ENCODE data around the gene KCNK2. TPM values are rescaled to one million over a fixed set of nuclear protein-coding genes. Genes with fewer than 3 reads are reported as not detected.
A peak's percentile ranks its signal among the peaks of the same experiment; 100 is the strongest.

KCNK2 gene
- under 1 TPM in 1 of 2 donors, not detected in 1; 0.32 TPM for total RNA-seq
- long read RNA-seq = 0 reads

GRCh38 chr1:215082532-215083382, at the start of gene KCNK2:
KCNK2 (plus strand) TSS chr1:215082737; CDS start chr1:215083386, 649 bp downstream.
- no peak for DNase-seq
- peak; percentile 18 to 34 for ATAC-seq
- intact Hi-C loops (cut with DNase I) = no loop called here

- intact Hi-C loops (cut with DNase I) = no loop called here
Observed at GRCh38 chr1:215032911-215033526, 49.5 kb upstream of the KCNK2 start.

GRCh38 chr1:215040190-215040589, 42.3 kb upstream of the KCNK2 start:
- ATAC-seq (no peak), DNase-seq (no peak)
- intact Hi-C loops (cut with DNase I) = no loop called here

More at GRCh38 chr1:215032911-215033526, 49.5 kb upstream of the KCNK2 start:
- no peak for ATAC-seq
- DNase-seq = no peak

- ATAC-seq (no peak), DNase-seq (no peak)
- intact Hi-C loops (cut with DNase I) = no loop called here
Observed at GRCh38 chr1:215043401-215043800, 39.1 kb upstream of the KCNK2 start.

- ATAC-seq (no peak), DNase-seq (no peak)
- intact Hi-C loops (cut with DNase I) = no loop called here
Observed at GRCh38 chr1:215044151-215044550, 38.4 kb upstream of the KCNK2 start.

GRCh38 chr1:215045698-215046308, 36.7 kb upstream of the KCNK2 start:
- ATAC-seq (no peak), DNase-seq (no peak)
- intact Hi-C loops (cut with DNase I) = no loop called here

- intact Hi-C loops (cut with DNase I) = no loop called here
- ATAC-seq (no peak), DNase-seq (no peak)
Observed at GRCh38 chr1:215052256-215053015, 30.1 kb upstream of the KCNK2 start.

- ATAC-seq = no peak
- intact Hi-C loops (cut with DNase I) = no loop called here
Observed at GRCh38 chr1:215054266-215054665, 28.3 kb upstream of the KCNK2 start.

GRCh38 chr1:215055281-215055935, 27.1 kb upstream of the KCNK2 start:
- no peak for ATAC-seq
- intact Hi-C loops (cut with DNase I) = no loop called here
- no peak for DNase-seq

More at GRCh38 chr1:215054266-215054665, 28.3 kb upstream of the KCNK2 start:
- DNase-seq = no peak

GRCh38 chr1:215056584-215056983, 26.0 kb upstream of the KCNK2 start:
- intact Hi-C loops (cut with DNase I) = no loop called here
- ATAC-seq = no peak
- DNase-seq = no peak

- intact Hi-C loops (cut with DNase I) = no loop called here
- no peak for DNase-seq
- no peak for ATAC-seq
Observed at GRCh38 chr1:215059947-215060346, 22.6 kb upstream of the KCNK2 start.

GRCh38 chr1:215064327-215064726, 18.2 kb upstream of the KCNK2 start:
- DNase-seq (no peak), ATAC-seq (no peak)
- intact Hi-C loops (cut with DNase I) = no loop called here

GRCh38 chr1:215071078-215071477, 11.5 kb upstream of the KCNK2 start:
- DNase-seq (no peak), ATAC-seq (no peak)
- intact Hi-C loops (cut with DNase I) = no loop called here

- intact Hi-C loops (cut with DNase I) = no loop called here
- ATAC-seq (no peak), DNase-seq (no peak)
Observed at GRCh38 chr1:215076322-215076721, 6.2 kb upstream of the KCNK2 start.

GRCh38 chr1:215079456-215079855, 3.1 kb upstream of the KCNK2 start:
- intact Hi-C loops (cut with DNase I) = no loop called here
- ATAC-seq (no peak), DNase-seq (no peak)

- DNase-seq (no peak), ATAC-seq (no peak)
- intact Hi-C loops (cut with DNase I) = no loop called here
Observed at GRCh38 chr1:215081661-215082531, 641 bp upstream of the KCNK2 start.

- DNase-seq = no peak
- ATAC-seq = no peak
Observed at GRCh38 chr1:215083383-215083961, 935 bp downstream of the KCNK2 start.

GRCh38 chr1:215084621-215085020, 2.1 kb downstream of the KCNK2 start:
- DNase-seq = no peak
- ATAC-seq = no peak
- intact Hi-C loops (cut with DNase I) = no loop called here

More at GRCh38 chr1:215083383-215083961, 935 bp downstream of the KCNK2 start:
- intact Hi-C loops (cut with DNase I) = no loop called here
